GM18951 (cell line): ENCODE measurements around the gene GSE1.

Experiments used
- POLR2A ChIP-seq: IDR thresholded peaks from 4 replicates; pipeline ENCODE4 v1.6.1; 2011; ENCODE audit warnings: mild to moderate bottlenecking; ENCODE audit not compliant: insufficient read length, insufficient read depth; ENCODE audit errors: extremely low read depth
- in situ Hi-C: fragments of 300-500 bp; cut with MboI; formaldehyde crosslinking; loops from one replicate; pipeline ENCODE4 v1.12.0; 2022; ENCODE audit warnings: low sequenced_read_pairs, mixed read lengths, inconsistent platforms; ENCODE audit not compliant: unreplicated experiment

The GSE1 gene

DNA sequence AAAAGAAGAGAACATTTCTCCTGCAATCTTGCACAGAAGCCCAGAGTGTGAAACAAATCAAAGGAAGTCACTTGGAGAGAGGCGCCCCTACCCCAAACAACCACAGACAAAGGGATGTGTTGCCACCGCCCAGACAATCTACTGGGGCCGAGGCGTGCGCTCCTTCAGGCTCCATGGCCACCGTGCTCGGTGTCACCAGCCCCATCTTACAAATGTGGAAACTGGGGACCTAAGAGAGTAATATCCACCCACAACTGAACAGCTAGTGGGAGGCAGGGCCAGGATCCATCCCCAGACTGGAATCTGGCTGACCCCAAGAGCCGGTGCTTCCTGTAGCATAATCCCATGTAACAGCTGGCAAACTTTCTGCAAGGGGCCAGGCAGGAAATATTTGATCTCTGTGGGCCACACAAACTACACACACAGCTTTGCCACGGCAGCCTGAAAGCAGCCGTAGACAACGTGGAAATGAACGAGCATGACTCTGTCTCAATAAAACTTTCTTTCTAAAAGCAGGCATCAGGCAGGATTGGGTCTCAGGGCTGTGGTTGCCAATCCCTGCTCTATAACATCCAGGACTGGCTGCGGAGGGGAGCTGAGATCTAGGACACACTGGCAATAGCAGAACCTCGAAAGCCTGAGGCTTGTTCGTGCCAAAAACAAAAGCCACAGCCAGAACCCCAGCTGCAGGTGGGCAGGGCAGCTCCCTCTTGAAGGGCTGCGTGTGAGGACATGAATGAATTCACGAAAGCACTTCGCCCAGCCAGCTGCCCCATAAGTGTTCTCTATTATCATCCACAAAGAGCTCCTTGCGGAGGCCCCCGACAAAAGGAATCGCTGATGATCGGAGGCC is 102.3 kb downstream of the GSE1 start:
- in situ Hi-C loops, result no loop called here

DNA sequence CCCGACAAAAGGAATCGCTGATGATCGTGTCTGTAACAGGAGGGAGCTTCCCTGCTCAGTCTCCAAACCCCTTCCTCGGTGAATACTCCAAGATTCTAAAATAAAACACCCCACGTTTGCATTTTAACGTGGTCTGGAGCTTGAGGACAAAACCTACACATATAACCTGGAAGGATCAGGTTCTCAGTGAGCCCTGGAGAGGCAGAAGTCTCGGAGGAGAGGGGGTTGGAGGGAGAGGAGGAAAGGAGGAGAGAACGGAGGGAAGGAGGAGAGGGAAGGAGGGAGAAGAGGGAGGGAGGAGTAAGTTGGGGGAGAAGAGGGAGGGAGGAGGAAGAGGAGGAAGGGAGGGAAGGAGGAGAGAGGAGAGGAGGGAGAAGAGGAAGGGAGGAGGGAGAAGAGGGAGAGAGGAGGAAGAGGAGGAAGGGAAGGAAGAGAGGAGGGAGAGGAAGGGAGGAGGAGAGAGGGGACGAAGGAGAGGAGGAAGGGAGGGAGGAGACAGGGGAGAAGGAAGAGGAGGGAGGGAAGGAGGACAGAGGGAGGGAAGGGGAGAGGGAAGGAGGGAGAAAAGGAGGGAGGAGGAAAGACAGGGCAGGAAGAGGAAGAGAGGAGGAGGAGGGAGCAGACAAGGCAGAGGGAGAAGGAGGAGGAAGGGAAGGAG is 103.0 kb downstream of the GSE1 start:
- in situ Hi-C loops, result no loop called here
- no peak for TF ChIP-seq POLR2A

More for the DNA sequence above, 102.3 kb downstream of the GSE1 start:
- TF ChIP-seq POLR2A, result no peak

DNA sequence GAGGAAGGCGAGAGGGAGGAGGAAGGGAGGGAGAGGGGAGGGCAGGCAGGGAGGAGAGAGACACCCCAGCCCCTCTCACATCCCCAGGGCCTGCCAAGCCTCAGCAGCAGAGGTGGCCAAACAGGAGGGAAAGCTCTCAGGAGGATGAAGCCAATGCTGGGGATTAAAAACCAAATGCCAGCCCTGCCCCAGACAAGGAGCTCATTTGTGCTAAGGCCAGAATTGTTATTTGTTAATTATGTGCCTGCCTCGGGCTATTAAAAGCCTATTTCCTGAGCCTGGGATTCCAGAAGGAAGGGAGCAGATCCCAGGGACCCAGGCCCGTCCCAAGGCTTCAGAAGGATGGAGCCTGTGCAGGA is 103.5 kb downstream of the GSE1 start:
- in situ Hi-C loops, result no loop called here
- TF ChIP-seq POLR2A, result no peak

DNA sequence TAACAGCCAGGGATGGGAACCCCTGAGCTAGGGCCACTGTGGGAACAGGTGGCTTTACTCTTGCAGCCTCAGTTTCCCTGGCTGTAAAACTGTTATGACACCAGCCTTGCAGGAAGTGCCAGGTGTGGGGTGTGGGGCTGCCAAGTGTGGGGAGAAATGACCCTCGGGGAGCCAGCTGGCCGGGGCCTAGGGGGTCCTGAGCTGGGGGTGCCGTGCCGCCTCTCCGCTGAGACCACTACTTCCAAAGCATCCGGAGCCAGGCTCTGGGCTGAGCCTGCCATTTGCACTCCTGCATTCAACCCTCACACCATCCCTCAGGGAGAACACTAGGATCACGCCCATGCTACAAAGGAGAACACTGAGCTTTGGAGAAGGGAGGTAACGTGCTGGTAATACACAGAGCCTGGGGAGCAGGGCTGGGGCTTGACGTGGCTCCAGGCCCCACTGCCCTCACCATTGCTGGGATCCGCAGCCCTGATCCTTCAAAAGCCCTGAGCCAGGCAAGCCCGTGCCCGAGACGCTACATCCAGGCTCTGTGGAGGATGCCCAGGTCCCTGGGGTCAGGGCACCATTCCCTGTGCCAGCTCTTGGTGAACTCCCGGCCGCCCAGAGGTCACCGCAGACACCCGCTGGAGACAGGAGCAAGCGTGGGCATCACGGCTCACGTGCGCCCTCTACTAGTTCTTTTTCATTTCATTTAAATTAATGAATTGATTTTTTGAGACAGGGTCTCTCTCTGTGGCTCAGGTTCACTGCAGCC is 104.5 kb downstream of the GSE1 start:
- in situ Hi-C loops, result no loop called here
- TF ChIP-seq POLR2A, result no peak

DNA sequence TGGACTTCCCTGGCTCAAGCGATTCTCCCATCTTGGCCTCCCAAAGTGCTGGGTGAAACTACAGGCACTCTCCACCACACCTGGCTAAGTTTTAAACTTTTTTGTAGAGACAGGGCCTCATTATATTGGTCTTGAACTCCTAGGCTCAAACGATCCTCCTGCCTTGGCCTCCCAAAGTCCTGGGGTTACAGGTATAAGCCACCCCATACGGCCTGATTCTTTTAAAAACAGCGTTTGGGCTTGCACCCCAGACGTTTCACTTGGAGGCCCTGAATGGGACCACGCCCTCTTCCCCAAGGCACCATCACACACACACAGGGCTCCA is 105.0 kb downstream of the GSE1 start:
- in situ Hi-C loops, result no loop called here
- TF ChIP-seq POLR2A, result no peak

DNA sequence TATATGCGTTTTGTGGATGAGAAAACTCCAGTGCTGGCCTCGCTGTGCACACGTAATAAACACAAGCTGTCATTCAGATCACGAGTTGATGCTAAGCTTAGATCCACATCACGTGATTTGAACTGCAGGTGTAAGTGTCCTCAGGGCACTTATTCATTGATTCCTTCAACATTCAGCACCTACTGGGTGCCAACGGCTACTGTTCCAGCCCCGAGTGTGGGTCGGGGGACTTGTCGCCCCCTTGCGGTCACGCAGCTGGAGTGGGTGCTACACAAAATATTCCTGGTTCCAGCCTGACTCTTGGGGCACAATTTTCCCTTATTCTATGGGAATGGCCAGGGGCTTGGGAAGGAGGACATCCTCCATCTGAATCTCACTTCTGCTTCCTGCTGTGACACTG is 105.6 kb downstream of the GSE1 start:
- TF ChIP-seq POLR2A, result no peak
- in situ Hi-C loops, result no loop called here

DNA sequence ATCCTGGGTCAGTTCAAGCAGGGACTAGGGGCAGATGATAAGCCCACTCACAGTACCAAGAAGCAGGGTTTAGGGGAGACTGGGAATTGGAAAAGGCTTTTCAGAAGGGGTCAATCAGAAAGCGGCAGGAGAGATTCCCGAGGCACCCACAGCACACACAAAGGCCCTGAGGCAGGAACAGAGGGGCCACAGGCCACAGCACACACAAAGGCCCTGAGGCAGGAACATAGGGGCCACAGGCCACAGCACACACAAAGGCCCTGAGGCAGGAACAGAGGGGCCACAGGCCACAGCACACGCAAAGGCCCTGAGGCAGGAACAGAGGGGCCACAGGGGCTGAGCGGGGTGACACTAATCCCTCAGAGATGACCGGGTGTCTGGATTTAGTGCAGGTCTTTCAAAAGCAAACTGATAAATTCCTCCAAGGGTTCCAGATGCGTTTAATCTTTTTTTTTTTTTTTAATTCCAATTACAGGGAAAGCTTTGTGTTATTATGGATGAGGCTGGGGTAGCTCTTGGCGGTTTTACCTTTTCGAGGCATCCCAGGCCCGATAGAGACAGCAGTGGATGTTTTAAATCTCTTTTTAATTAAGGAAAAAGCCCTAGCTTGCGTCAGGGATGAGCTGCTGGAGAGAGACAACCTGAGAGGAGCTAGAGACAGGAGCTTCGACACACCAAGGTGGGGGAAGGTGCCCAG is 106.6 kb downstream of the GSE1 start:
- TF ChIP-seq POLR2A, result no peak
- in situ Hi-C loops, result no loop called here

DNA sequence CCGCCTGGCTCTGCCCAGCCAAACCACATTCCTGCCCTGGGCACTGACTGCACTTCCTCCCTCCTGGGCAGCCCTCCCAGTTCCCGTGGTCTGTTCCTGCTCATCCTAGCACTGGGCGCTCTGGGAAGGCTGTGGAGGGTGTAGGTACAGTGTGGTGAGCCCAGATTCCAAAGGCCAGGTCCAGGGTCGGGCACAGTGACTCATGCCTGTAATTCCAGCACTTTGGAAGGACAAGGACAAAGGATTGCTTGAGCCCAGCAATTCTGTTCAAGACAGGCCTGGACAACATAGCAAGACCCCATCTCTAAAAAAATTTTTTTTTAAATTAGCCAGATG is 107.1 kb downstream of the GSE1 start:
- no peak for TF ChIP-seq POLR2A
- in situ Hi-C loops, result no loop called here

DNA sequence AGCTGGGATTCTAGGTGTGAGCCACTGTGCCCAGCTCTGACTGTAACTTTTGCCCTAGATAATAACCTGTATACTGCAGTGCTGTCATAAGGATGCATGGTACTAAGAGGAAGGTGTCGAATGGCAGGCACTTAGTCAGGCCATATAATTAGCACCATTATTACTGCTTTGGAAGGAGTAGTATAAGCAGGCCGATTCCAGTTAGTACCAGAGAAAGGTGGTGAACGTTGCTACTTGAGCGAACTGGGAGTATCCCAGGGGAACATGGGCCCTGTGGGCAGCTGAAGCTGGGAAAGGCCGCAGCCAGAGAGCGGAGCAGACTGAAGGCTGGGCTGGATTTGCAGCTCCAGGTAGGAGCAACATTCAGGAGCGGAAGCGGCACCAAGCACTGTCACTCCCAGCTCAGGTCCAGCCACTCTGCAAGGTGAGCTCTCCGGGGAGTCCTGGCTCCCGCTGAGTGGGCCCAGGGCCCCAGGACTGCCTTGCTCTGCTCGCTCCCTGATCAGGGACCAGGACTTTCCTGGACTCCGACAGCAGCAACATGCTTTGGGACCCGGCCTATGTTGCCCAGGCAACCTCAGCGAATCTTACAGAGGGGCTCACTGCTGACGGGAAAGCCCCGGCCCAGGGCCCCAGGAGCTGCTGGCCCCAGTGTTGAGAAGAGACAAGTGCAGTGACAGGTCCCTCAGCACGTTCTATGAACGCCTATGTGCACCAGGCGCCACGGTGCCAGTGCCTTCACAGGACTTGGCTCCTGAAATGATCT is 109.2 kb downstream of the GSE1 start:
- no peak for TF ChIP-seq POLR2A
- in situ Hi-C loops, result no loop called here

DNA sequence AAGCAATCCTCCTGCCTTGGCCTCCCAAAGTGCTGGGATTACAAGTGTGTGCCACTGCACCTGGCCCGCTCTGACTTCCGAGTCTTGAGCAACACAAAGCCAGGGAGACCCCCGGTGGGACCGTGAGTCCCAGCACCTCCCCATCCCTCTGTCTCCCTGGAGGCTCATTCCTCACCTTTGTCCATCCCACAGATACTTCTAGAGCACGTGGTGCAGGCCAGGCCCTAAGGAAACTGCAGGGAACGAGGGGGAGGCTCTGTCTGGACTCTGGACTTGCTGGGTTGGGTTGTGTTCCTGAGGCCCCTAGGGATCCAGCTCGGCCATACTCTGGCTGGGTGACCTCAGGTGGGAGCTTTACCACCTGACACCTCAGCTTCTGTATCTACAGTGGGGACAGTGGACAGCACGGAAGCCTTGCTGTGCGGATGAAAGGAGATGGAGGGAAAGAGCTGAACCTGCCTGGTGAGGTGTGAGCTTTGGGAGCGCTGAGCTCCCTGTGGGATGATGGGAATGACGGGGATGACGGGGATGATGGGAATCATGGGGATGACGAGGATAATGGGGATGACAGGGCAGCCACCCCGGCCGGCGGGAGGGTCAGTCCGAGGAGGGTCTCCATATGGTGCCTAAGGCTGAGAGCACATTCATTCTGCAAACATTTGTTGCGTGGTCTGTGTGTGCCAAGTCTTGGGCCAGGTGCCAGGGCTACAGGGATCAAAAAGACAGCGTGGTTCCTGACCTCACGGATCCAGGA is 111.2 kb downstream of the GSE1 start:
- TF ChIP-seq POLR2A, result no peak
- in situ Hi-C loops, result no loop called here

DNA sequence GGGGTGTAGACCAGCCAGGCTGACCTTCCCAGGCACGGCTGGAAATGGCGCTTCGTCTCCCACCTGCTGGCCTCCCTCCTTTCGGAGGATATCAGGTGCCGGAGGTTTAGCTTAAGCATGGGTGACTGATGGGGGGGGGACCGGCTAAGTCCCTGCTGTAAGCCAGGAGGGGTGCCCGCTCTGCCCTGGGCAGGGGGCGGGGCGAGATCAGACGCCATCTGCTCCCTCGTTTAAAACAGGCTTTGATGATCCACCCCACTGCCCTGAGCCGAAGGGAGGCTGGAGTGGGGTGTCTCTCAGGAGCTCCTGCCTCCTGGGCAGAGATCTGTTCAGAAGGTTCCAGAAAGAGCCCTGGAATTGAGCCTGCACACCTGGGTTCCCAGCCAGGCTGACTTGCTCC is 111.8 kb downstream of the GSE1 start:
- TF ChIP-seq POLR2A, result no peak
- in situ Hi-C loops, result no loop called here
